GM18520 (cell line): Measurements from ENCODE around the gene EAPP.
"Not testable (repeated sequence)": the region's sequence is repeated elsewhere in the genome, so short reads cannot be mapped to it uniquely, and the experiment has no call there.

Experiments
- ATAC-seq: cut with Tn5 transposase; IDR thresholded peaks from one replicate; pipeline ENCODE4 v1.9.1; 2021; ENCODE audit not compliant: unreplicated experiment

Gene EAPP

GRCh38 chr14:34538871-34539406 lies 562 bp downstream of the EAPP start:
- no peak for ATAC-seq

- ATAC-seq: not testable (repeated sequence)
These were observed 1.4 kb downstream of the EAPP start for GRCh38 chr14:34538096-34538495.

GRCh38 chr14:34537677-34538009 lies 1.9 kb downstream of the EAPP start:
- no peak for ATAC-seq

GRCh38 chr14:34536951-34537676 lies 2.4 kb downstream of the EAPP start:
- no peak for ATAC-seq

GRCh38 chr14:34527591-34527990 lies 11.9 kb downstream of the EAPP start:
- no peak for ATAC-seq

- ATAC-seq: not testable (repeated sequence)
These were observed 15.3 kb downstream of the EAPP start for GRCh38 chr14:34524216-34524615.

GRCh38 chr14:34522496-34522895 lies 17.0 kb downstream of the EAPP start:
- no peak for ATAC-seq

GRCh38 chr14:34521071-34521470 lies 18.4 kb downstream of the EAPP start:
- not testable (repeated sequence) for ATAC-seq

- ATAC-seq: not testable (repeated sequence)
These were observed 19.1 kb downstream of the EAPP start for GRCh38 chr14:34520304-34520970.

- ATAC-seq: no peak
These were observed 31.6 kb downstream of the EAPP start for GRCh38 chr14:34507884-34508283.

- ATAC-seq: no peak
These were observed 32.0 kb downstream of the EAPP start for GRCh38 chr14:34507459-34507858.

GRCh38 chr14:34505124-34505491 lies 34.4 kb downstream of the EAPP start:
- not testable (repeated sequence) for ATAC-seq

- not testable (repeated sequence) for ATAC-seq
These were observed 35.5 kb downstream of the EAPP start for GRCh38 chr14:34504027-34504426.

- no peak for ATAC-seq
These were observed 36.8 kb downstream of the EAPP start for GRCh38 chr14:34502545-34503225.

GRCh38 chr14:34502001-34502400 lies 37.5 kb downstream of the EAPP start:
- no peak for ATAC-seq

GRCh38 chr14:34501004-34501580 lies 38.4 kb downstream of the EAPP start:
- ATAC-seq: no peak

GRCh38 chr14:34498684-34499412 lies 40.7 kb downstream of the EAPP start:
- ATAC-seq: no peak

GRCh38 chr14:34496679-34497513 lies 42.6 kb downstream of the EAPP start:
- no peak for ATAC-seq

GRCh38 chr14:34496007-34496678 lies 43.4 kb downstream of the EAPP start:
- ATAC-seq: no peak
